Measurements from ENCODE around the gene NECTIN1.

The NECTIN1 gene

GRCh38 chr11:119594639-119595249 lies 134.3 kb downstream of the NECTIN1 start:
- no peak overlapping the region for H3K4me3 ChIP-seq (ENCODE audit: low read depth, low read length)

- no peak overlapping the region for H3K4me3 ChIP-seq (ENCODE audit: low read depth, low read length)
Measured at GRCh38 chr11:119593346-119593745, 135.7 kb downstream of the NECTIN1 start.

DNA sequence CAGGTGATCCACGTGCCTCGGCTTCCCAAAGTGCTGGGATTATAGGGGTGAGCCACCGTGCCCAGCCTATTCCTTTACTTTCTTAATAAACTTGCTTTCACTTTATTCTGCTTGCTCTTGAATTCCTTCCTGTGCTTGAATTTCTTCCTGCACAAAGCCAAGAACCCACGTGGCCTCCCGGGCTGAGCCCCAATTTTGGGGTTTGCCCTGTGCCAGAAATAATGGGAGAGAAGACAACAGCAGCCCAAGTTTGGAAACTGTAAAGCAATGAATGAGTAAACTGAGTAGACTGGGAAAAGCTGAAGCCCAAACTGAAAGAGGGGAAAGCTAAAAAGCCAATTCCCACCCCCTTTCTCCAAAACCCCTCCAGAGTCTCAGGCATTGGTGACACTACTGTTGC lies 136.4 kb downstream of the NECTIN1 start:
- no peak overlapping the region for H3K4me3 ChIP-seq (ENCODE audit: low read depth, low read length)

GRCh38 chr11:119591836-119592310 lies 137.1 kb downstream of the NECTIN1 start:
- no peak overlapping the region for H3K4me3 ChIP-seq (ENCODE audit: low read depth, low read length)

DNA sequence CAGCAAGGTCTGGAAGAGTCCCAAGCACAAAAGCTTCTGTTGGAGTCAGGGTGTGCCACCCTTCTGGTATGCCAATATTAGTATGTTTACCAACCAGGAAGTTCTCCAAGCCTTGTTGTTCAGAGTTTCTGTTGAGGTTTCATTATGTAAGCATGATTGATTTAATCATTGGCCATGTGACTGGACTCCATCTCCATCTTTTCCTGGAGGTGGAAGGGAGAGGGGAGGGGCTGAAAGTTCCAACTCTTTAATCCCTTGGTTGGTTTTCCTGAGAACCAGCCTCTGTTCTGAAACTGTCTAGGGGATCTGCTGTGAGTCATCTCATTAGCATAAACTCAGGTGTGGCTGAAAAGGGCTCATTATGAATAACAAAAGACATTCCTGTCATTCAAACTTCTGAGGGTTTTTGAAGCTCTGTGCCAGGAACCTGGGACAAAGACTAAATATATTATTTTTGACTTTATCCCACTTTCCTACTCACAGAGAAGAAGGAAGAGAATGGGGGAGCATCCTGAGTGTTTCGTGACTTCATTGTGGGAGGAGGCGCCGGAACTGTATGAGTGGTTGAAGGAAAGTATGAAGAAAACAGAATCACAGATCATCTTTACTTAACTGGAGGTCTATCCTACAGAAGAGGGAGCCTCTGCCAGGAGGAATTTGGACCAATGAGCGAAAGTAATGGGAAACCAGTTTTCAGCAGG lies 138.2 kb downstream of the NECTIN1 start:
- H3K4me3 ChIP-seq (ENCODE audit: low read depth, low read length) = no peak overlapping the region

GRCh38 chr11:119589001-119589400 lies 140.0 kb downstream of the NECTIN1 start:
- no peak overlapping the region for H3K4me3 ChIP-seq (ENCODE audit: low read depth, low read length)

Measured in iPS-11a (cell line).